22Rv1 (cell line): ENCODE data around the gene PLD5.
"Not testable (repeated sequence)": the region's sequence is repeated elsewhere in the genome, so short reads cannot be mapped to it uniquely, and the experiment has no call there.

ENCODE experiments used
- H3K27ac ChIP-seq: fragments of 450-650 bp; 2 replicates; pipeline ENCODE4 v1.5.1; 2017
- ZFX ChIP-seq: fragments of 450-650 bp; IDR thresholded peaks from 2 replicates; pipeline ENCODE4 v1.6.1; 2017; ENCODE audit warnings: antibody characterized with exemption, borderline replicate concordance
- TF ChIP-seq, protein P1 (sequence below): fragments of 450-650 bp; IDR thresholded peaks from 2 replicates; pipeline ENCODE4 v1.5.1; 2017; ENCODE audit warnings: mild to moderate bottlenecking

Gene PLD5

DNA sequence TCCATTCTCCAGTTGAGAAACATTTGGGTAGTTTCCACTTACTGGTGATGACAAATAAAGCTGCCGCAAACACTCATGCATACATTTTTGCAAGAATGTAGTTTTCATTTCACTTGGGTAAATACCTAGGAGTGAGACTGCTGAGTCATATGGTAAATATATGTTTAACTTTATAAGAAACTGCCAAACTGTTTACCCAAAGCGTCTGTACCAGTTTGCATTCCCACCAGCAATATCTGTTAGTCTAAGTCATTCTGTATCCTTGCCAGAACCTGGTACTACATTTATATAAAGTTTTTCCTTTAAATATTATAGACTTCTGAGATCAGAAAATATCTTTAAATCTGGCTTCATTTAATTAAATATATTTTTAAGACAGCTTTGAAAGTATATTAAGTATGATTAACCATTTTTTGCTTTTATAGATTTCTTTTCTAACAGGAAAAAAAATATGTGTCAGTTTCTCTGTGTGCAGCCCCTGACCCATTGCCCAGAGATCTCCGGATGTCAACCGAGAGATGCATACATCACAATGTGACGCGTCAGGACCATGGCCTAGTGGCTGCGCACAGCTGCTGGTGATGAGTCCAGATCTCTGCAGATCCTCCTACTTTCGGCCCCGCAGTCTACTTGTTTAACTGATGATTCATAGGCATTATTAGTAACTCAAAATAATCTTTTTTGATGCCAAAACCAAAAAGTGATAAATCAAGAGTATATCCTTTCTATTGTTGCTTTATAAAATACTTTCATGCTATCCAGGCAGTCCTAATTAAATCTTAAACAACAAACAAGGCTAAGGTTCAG lies 298.5 kb downstream of the PLD5 start:
- TF ChIP-seq, protein P1, sequence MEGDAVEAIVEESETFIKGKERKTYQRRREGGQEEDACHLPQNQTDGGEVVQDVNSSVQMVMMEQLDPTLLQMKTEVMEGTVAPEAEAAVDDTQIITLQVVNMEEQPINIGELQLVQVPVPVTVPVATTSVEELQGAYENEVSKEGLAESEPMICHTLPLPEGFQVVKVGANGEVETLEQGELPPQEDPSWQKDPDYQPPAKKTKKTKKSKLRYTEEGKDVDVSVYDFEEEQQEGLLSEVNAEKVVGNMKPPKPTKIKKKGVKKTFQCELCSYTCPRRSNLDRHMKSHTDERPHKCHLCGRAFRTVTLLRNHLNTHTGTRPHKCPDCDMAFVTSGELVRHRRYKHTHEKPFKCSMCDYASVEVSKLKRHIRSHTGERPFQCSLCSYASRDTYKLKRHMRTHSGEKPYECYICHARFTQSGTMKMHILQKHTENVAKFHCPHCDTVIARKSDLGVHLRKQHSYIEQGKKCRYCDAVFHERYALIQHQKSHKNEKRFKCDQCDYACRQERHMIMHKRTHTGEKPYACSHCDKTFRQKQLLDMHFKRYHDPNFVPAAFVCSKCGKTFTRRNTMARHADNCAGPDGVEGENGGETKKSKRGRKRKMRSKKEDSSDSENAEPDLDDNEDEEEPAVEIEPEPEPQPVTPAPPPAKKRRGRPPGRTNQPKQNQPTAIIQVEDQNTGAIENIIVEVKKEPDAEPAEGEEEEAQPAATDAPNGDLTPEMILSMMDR = no peak
- TF ChIP-seq ZFX = no peak
- no peak overlapping the region for H3K27ac ChIP-seq

DNA sequence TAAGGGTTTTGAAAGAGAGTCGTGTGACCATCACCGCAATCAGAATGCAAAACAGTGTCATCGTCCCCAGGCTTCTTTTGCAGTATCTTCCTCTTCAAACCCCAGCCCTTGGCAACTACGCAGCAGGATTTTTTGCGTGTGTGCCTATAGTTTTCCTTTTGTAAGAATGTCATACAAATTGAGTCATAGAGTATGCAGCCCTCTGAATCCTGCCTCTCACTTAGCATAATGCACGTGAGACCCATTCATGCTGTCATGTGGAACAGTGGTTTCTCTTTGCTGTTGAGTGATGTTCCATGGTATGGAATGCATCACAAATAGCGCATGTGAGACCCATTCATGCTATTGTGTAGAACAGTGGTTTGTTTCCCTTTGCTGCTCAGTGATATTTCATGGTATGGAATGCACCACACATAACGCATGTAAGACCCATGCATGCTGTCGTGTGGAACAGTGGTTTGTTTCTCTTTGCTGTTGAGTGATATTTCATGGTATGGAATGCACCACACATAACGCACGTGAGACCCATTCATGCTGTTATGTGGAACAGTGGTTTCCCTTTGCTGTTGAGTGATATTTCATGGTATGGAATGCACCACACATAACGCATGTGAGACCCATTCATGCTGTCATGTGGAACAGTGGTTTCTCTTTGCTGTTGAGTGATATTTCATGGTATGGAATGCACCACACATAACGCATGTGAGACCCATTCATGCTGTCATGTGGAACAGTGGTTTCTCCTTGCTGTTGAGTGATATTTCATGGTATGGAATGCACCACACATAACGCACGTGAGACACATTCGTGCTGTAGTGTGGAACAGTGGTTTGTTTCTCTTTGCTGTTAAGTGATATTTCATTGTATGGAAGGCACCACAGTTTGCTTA lies 299.4 kb downstream of the PLD5 start:
- not testable (repeated sequence) for H3K27ac ChIP-seq

DNA sequence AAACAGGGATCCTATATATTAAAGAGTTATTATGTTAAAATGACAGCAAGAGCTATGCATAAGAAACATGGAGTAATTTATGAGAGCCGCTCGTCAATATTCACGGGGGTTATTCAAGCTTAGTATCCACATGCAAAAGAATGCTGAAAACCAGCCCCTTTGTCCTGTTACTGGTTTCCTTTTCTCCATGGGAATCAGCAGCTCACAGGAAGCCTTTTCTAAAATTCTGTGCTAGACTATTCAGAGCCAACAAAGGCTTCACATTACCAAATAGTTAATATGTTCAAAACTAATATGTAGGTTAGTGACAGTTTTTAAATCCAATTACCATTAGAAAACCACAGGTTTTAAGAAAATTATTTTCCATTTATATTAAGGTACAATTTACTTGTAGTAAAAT lies 300.0 kb downstream of the PLD5 start:
- TF ChIP-seq, protein P1 = no peak
- no peak for TF ChIP-seq ZFX
- H3K27ac ChIP-seq = no peak overlapping the region

DNA sequence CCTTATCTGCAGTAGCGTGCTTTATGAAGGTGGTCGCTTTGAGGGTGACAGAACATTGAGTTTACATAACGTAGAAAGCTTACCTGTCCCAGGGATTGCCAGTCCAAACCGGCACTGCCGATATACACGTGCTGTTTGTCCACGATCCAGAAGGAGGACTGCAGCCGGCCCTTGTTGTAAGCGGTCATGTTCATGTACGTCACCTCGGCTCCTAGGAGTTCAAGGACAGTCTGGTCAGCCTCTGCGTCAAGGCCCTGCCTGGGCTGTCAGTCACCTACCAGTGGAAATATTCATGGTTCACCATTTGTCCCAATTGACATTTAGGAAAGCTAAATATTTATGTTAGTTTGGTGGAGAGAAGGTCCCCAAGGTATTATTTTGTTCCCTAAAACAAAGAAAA lies 304.6 kb downstream of the PLD5 start:
- H3K27ac ChIP-seq = no peak overlapping the region
- TF ChIP-seq, protein P1 = no peak
- TF ChIP-seq ZFX = no peak

DNA sequence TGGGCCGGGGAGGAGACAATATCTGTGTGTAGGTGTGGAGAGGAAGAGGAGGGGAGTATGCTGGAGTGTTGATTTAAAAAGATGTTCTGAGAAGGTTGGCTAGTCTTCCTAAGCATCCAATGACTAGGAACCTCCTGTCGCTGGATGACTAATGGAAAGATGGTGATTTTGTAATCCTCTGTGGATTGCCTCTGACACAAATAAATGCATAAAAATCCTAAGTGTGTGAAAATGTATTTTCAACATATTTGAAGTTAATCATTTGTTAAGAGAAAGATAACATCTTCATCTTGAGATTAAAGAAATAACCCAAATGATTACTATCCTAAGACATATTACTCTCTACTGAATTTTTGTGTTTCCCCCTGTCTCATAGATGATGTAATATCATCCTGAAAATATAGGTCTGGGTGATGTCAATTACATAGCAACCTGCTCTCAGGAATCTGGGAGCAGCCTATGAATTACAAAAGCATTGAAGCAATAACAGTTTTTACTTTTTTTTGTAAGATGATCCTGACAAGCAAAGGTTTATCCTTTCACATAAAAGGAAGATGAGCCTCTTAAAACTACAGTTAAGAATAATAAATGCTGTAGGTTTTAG lies 305.1 kb downstream of the PLD5 start:
- H3K27ac ChIP-seq = no peak overlapping the region
- TF ChIP-seq, protein P1 = no peak
- no peak for TF ChIP-seq ZFX

DNA sequence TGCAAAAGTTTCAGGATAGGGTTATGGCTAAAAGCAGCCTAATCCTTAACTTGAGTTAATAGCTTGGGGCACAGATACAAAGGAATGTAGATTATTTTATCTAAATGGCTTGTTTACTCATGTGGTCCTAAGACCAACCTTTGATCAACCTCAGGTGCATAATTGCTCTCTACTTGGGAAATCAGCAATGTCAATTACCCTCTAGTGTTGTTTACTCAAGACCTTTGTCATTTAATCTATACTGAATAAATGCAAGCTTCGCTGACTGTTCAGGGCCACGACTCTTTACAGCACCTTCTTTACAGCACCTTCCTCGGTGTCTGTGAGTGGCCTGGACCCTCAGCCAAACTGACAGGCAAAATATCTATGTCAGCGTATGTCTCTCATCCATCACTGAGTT lies 308.1 kb downstream of the PLD5 start:
- no peak overlapping the region for H3K27ac ChIP-seq
- TF ChIP-seq, protein P1 = no peak
- TF ChIP-seq ZFX = no peak

DNA sequence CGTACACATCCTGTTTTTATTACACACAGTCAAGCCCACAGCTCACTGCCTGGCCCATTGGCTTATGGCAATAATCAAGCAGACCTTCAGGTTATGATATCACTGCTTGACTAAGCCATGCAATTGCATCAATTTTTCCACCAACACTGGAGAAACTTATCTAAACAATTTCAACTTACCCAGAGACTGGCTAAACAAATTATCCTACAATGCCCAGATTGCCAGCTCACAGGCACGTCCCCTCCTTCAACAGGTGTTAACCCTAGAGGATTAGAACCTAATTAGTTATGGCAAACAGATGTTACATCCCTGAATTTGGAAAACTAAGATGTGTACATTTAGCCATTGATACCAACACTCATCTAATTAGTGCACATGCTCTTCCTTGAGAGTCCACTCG lies 310.0 kb downstream of the PLD5 start:
- not testable (repeated sequence) for H3K27ac ChIP-seq

DNA sequence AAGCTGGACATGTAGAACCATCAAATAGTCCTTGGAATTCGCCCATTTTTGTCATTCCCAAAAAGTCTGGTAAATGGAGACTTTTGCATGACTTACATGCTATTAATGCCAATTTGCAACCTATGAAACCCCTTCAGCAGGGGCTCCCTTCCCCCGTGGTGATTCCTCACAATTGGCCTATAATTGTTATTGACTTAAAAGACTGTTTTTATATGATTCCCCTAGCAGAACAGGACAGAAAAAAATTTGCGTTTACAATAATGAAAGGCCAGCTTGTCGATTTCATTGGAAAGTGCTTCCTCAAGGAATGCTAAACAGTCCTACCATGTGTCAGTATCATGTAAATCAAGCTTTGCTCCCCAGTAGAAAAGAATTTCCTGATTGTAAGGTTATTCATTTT lies 311.5 kb downstream of the PLD5 start:
- not testable (repeated sequence) for H3K27ac ChIP-seq
